HG02870 (cell line): Measurements from ENCODE around the gene TRIM66.

Experiments
- ATAC-seq: cut with Tn5 transposase; IDR thresholded peaks from one replicate; pipeline ENCODE4 v1.9.1; 2021; ENCODE audit warnings: mild to moderate bottlenecking, moderate library complexity; ENCODE audit not compliant: unreplicated experiment

Gene TRIM66

DNA sequence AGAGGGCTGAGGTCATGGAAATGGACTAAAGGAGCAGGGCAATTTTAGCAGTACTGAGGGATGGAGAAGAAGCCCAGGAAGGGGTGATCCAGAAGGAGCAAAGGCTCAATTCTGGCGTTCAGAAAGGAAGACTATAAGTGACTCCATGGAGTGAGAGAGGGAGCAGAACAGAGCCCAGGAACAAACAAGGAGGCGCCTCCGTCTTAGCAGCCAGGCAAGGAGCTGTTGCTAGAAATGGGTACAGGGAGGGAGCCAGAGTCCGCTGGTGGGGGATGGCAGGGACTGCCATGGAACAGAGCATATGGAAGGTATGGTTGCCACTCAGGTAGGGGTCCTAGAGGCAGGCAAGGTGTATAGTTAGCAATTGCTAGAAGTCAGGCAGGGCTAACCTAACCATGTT is 68.0 kb downstream of the TRIM66 start:
- no peak for ATAC-seq

DNA sequence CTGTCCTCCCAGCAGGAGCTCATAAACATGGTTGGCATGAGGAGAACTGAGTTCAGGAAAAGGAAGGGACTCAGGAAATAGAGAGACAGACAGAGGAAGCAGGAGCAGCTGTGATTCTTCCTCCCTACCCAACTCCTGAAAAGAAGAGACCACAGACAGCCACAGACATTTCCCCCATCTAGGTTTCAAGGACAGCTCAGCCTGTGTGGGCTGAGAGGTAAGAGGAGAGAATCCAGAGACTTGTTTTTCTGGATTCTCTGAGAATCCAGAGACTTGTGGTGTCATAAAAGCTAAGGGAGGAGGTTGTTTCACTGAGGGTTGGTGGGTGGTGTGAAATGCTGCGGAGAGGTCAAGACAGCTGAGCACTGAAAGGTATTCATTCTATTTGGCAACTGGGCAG is 69.4 kb downstream of the TRIM66 start:
- no peak for ATAC-seq

- no peak for ATAC-seq
Observed at GRCh38 chr11:8612522-8612921, 69.9 kb downstream of the TRIM66 start.

DNA sequence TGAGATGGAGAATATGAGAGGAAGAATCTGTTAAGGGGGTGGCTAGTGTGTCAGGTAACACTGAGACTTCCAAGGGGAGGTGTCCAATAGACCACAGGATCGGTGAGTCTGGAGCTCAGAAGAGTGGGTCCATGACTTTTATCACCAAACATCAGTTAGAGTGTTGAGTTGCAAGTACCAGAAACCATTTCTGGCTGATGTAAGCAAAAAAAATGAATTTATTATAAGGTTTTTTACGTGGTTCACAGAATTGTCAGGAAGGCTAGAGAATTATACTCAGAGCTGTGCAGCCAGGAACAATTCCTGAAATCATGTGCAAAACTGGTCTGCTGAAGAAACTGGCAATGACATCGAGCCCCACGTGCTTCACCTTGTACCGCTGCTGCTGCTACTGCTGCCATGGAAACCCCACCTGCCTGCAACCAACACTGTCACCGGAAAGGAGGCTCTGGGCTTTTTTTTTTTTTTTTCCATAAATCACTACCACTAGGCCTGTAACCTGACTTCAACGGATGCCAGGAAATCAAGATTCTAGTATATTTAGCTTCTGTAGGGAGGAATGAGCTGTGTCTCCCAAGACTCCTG is 71.8 kb downstream of the TRIM66 start:
- no peak for ATAC-seq

DNA sequence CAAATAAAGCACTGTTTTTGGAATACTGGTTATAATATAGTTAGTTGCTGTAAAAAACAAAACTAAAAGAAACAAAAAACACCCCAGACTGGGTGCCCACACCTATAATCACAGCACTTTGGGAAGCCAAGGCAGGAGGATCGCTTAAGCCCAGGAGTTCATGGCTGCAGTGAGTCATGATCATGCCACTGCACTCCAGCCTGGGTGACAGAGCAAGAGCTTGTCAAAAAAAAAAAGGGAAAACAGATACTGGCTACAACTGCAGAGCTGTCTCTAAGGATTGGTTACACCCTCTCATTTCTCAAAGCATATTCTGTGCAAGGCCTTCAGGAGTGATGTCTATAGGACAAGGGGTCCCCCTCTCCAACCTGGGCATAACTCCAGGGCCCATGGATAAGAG is 73.8 kb downstream of the TRIM66 start:
- no peak for ATAC-seq

DNA sequence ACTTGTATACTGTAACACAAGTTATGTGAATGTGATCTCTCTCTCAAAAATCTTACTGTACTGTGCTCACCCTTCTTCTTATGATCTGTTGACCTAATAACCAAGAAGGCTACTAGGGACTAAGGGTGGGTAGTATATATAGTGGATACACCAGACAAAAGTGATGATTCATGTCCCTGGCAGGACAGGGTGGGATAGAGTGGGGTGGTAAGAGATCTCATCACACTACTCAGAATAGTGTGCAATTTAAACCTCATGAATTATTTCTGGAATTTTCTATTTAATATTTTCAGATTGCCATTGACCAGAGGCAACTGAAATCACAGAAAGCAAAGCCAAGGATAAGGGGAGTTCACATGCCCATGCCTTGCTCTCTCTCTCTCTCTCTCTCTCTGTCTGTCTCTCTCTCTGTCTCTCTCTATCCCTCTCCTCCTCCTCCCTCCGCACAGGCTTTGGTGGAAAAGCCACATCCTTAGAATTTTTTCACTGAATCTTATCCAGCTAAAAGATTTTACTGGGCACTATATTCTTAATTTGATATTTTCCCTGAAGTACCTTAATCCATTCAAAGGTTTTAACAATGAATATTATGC is 76.4 kb downstream of the TRIM66 start:
- ATAC-seq = no peak

DNA sequence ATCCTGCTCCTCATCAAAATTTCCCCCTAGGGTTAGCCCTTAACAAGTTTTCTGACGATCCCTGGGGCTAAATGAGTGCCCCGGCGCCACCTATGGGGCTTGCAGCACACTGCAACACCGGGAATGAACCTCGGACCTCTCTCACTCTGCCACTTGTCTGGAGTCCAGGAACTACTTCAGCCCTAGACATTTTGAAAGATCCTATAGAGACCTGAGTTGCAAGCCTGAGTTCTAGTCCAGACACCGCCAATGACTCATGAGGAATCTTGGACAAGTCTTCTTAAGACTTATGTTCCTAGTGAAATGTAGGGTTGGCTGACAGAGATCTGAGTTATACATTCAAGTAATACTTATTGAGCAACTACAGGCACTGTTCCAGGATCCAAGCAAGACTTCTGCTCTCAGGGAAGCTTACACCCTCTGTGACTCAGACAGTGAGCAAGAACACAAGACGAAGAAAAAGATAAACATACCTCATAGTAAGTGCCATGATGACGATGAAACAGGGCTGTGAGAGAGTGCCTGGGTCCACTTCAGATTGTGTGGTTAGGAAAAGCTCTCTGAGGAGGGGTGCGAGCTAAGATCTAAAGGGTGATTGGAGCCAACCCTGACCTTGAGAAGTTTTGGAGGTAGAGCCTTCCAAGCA is 78.3 kb downstream of the TRIM66 start:
- ATAC-seq = peak; percentile 69

GRCh38 chr11:8603696-8604077 is 78.8 kb downstream of the TRIM66 start:
- peak; percentile 14 for ATAC-seq

DNA sequence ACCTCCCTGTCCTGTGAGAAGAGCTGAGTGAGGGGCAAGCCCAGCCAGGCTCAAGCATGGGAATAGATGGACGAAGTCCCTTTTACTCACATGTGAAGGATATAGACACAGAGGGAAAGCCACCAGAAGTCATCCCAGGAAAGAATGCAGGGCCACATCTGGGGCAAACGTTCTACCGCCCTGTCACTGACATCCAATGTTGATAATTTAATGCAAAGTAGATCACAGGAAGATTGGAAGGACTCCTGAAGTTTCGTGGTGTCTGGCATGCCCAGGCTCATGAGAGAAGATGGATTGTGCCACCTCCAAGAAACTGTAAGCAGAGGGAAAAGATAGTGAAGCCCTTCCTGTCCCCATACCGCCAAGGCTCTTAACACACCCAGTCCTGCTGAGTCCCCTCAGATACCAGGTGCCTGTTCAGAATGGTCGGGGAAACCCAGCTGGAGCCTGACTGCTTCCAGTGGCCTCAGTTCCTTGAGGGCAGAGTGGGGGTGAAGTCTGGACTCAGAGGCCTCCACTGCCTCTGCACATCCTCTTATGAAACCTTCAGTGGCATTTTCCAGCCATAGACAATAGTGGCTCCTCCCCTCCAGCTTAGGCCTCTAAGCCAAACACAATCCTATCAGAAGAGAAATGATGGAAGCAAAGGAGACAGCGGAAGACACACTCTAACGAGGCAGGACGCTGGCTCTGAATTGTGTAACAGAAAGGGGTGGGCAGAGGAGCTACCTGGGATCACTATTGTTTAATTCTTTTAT is 80.9 kb downstream of the TRIM66 start:
- ATAC-seq = no peak

DNA sequence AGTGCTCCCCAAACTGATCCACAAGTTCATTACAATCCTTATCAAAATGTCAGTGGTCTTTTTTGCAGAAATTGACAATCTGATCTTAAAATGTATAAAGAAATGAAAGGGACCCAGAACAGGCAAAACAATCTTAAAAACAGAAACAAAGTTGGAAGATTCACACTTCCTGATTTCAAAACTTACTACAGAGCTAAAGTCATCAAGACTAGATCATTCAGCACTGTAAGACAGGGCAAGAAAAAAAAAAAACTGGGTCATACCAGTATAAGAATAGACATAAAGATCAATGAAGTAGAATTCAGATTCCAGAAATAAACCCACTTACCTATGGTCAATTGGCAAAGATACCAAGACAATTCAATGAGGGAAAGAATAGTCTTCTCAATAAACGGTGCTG is 84.0 kb downstream of the TRIM66 start:
- no peak for ATAC-seq

GRCh38 chr11:8597182-8597581 is 85.3 kb downstream of the TRIM66 start:
- ATAC-seq = no peak

- ATAC-seq = no peak
Observed at GRCh38 chr11:8596504-8597046, 85.9 kb downstream of the TRIM66 start.

- peak; percentile 95 for ATAC-seq
Observed at GRCh38 chr11:8593935-8594909, 88.2 kb downstream of the TRIM66 start, which contains the start of gene STK33. Gene STK33, minus strand, starts transcription at chr11:8594228. Its CDS starts 119,323 bp downstream, at chr11:8474905.

DNA sequence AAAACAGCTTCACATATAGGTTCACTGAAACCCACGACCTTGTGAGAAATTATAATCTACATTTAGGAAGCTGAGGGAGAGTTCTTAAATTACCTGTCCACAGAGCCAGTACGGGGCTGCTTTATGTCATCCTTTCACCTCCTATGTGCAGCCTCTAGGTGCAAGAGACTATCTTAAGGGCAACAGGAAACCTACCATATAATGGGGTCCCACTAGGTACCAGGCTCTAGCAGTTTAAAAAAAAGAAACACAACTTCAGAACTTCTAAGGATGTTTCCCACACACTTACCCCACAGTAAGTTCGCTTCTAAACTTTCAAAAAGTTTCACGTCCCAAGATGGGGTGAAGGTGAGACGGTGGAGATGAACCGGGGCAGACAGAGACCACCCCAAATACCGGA is 89.0 kb downstream of the TRIM66 start:
- ATAC-seq = peak; percentile 21

GRCh38 chr11:8587915-8588314 is 94.5 kb downstream of the TRIM66 start:
- no peak for ATAC-seq

DNA sequence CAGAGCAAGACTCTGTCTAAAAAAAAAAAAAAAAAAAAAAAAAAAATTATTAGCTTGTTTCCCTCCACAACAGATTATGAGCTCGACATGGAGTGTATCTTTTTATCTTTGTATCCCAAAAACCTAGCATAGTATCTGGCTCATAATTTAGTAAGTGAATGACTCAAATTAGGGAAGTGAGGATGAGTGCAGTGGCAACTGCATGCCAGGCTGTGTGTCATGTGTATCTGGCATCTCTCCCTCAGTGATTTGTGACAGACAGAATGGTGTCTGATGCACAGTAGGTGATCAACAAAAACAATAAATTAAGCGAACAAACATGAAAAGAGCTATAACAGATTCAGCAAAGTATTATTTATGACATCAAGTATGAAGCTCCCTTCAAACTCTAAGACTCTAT is 95.7 kb downstream of the TRIM66 start:
- ATAC-seq = no peak

DNA sequence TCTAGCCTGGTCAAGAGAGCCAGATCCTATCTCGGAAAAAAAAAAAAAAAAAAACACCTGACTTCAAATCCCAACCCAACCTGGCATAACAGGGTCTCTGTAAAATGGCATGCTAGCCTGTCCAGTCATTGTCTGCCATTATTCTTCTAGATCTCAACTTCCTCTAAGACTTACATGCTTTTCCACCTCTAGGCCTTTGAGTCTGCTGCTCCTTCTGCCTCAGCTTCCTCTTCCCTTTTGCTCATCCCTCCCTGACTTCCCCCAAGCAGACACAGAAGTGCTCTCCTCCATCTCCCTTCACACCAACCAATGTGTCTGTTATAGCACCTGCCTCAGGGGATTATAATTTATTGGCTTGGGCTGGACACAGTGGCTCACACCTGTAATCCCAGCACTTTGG is 96.3 kb downstream of the TRIM66 start:
- no peak for ATAC-seq

DNA sequence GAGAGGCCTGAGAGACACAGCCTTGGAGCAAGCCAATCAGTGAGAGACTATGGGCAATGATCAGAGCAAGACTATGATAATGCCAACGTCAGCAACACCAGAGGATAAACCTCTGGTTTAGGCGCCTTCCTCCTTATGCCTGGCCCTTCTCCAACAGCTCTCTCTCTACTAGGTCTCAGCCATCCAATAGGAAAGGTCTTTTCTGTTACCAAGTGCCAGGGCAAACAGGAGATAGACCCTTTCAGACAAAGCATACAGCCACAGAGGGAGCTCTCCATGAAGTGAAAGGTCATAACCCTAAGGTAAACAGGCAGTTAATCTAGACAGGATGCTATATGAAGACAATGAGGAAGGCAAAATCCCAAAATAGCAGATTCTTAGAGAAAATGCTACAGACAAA is 98.0 kb downstream of the TRIM66 start:
- ATAC-seq = no peak

DNA sequence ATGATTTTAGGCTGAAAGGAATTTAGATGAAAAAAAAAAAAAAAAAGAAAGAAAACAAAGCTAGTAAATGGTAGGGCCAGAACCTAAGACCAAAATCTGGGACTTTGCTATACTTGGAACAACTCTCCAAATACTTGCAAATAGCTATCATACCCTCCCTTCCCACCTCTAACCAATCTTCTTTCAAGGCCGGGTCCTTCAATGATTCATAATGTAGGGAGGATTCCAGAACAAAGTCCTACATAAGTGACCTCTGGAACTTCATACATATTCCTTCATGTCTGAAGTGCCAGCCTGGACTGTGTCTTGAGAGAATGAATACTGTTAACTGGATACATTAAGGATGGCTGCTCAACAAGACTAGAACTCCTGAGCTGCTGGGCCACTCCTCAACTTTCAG is 98.4 kb downstream of the TRIM66 start:
- ATAC-seq = no peak

GRCh38 chr11:8581300-8581699 is 101.2 kb downstream of the TRIM66 start:
- ATAC-seq = no peak
